Right ventricle myocardium superior (tissue), 1 donor: ENCODE results near the gene ELAVL1. TPM values are rescaled to one million over a fixed set of nuclear protein-coding genes. Genes with fewer than 3 reads are reported as not detected.

ENCODE experiments used
- ATAC-seq: fragments of 200-7000 bp; cut with Tn5 transposase; one replicate; pipeline ENCODE4 v1.9.1; 2020; ENCODE audit warnings: mild to moderate bottlenecking; ENCODE audit not compliant: poor library complexity
- DNase-seq: peaks from one replicate; pipeline ENCODE4 v3.0.0-alpha.2; 2020
- intact Hi-C: fragments of 100-400 bp; cut with DNase I; formaldehyde crosslinking; loops from one replicate; pipeline ENCODE4 v1.11.2; 2022
- total RNA-seq: library from RNA; stranded (reverse); fragmentation: NEBNext Ultra II Directional; extraction: Animal tissue kit (Norgen Biotek cat#: 25700); gene quantifications from one replicate; pipeline ENCODE4 v1.2.1, GENCODE V29; 2021
- donor health status: DM: no; HTN: yes; CAD: no; lungs with severe emphysema.

ELAVL1 gene
- total RNA-seq, 1 donor from 2014 or later: 49.4 TPM

DNA sequence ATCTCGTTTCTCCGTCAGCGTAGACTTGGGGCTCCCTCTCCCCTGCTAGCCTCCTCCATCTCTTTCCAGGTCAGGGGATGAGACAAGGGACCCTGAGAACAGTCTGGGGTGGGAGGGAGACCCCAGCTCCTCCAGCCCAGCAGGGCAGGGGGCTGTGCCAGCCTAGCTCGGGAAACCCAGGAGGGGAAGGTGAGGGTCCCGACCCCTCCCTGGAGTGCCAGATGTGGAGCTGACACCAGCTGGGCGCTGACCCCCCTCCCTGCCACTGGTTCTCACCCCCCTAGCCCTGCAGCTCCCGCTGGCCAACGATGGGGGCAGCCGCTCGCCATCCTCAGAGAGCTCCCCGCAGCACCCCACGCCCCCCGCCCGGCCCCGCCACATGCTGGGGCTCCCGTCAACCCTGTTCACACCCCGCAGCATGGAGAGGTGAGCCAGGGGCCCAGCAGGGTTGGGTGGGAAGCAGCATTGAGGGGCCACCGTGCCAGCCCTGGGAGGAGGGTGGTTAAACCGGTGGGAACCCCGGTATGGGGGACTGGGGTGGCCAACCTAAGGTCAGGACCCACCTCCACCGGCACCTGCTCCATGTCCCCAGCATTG is 95.9 kb downstream of the ELAVL1 start:
- intact Hi-C loops: no loop called here
- ATAC-seq (no peak), DNase-seq (no peak)

GRCh38 chr19:7908742-7909461 is 96.5 kb downstream of the ELAVL1 start:
- ATAC-seq (no peak), DNase-seq (no peak)
- intact Hi-C loops: no loop called here

Other genes starting within 250 kb of the ELAVL1 start
- not detected for gene CLEC4M, start 242.4 kb downstream of the ELAVL1 start, total RNA-seq
- gene EVI5L, start 175.4 kb downstream of the ELAVL1 start, total RNA-seq: 19.4 TPM
- gene PRR36, start 131.3 kb downstream of the ELAVL1 start, total RNA-seq: 0.08 TPM
- 1.6 TPM for gene LRRC8E, start 117.1 kb downstream of the ELAVL1 start, total RNA-seq
- 27.5 TPM for gene MAP2K7, start 101.8 kb downstream of the ELAVL1 start, total RNA-seq
- 10.9 TPM for gene TGFBR3L, start 90.8 kb downstream of the ELAVL1 start, total RNA-seq
- 9.4 TPM for gene SNAPC2, start 85.3 kb downstream of the ELAVL1 start, total RNA-seq
- 0.16 TPM for gene CTXN1, start 79.5 kb downstream of the ELAVL1 start, total RNA-seq
- 116 TPM for gene TIMM44, start 62.0 kb downstream of the ELAVL1 start, total RNA-seq
- not detected for gene CCL25, start 47.1 kb upstream of the ELAVL1 start, total RNA-seq
- not detected for gene FBN3, start 144.0 kb upstream of the ELAVL1 start, total RNA-seq
- 19.1 TPM for gene CERS4, start 203.7 kb upstream of the ELAVL1 start, total RNA-seq